Measurements from ENCODE around the gene DNASE1L2. TPM values are rescaled to one million over a fixed set of nuclear protein-coding genes. Genes with fewer than 3 reads are reported as not detected.

DNASE1L2 gene
- total RNA-seq, 3 donors from 2014 or later: 0.87 to 1.9 (median 1.1) TPM

DNA sequence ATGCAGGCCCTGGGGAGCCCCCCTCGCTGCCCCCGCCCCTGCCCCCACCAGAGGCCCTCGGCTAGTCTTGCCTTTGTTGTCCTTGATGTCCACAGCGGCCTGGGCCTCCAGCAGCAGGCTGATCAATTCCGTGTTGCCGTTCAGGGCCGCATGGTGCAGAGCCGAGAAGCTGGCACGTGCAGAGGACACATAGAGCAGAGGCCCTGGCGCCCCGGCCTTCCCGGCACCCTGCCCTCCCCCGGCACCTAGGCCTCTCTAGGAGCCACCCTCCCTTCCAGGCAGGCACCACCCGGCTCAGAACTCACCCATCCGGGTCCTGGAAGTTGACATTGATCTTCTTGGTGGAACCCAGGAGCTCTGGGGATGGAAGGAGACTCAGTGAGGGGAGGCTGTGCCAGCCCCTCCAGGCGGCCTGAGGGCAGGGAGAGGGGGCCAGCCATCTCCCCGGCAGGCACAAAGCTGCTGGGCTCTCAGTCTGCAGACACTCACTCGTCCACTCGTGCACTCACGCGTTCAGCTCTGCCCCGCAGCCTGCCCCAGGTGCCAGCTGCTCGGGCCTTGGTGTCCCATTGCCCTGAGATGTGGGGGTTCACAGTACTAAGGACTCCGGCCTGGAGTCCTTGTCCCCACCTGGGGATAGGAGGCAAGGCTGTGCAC is 46.1 kb upstream of the DNASE1L2 start:
- Histone ChIP-seq H3K4me1 (ENCODE audit: low read depth) (peaks cover 2% of the 10 kb centered on the region), H3K9me3 (no peaks in the 10 kb centered on the region), H3K36me3 (ENCODE audit: low read depth) (no peaks in the 10 kb centered on the region), H3K4me3 (no peak overlapping the region)
- ATAC-seq (no peak), DNase-seq (no peak)
- TF ChIP-seq, protein P1, sequence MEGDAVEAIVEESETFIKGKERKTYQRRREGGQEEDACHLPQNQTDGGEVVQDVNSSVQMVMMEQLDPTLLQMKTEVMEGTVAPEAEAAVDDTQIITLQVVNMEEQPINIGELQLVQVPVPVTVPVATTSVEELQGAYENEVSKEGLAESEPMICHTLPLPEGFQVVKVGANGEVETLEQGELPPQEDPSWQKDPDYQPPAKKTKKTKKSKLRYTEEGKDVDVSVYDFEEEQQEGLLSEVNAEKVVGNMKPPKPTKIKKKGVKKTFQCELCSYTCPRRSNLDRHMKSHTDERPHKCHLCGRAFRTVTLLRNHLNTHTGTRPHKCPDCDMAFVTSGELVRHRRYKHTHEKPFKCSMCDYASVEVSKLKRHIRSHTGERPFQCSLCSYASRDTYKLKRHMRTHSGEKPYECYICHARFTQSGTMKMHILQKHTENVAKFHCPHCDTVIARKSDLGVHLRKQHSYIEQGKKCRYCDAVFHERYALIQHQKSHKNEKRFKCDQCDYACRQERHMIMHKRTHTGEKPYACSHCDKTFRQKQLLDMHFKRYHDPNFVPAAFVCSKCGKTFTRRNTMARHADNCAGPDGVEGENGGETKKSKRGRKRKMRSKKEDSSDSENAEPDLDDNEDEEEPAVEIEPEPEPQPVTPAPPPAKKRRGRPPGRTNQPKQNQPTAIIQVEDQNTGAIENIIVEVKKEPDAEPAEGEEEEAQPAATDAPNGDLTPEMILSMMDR (IDR thresholded peaks at IDR 0.05): no peak
- intact Hi-C loops (cut with DNase I, micrococcal nuclease): no loop called here

DNA sequence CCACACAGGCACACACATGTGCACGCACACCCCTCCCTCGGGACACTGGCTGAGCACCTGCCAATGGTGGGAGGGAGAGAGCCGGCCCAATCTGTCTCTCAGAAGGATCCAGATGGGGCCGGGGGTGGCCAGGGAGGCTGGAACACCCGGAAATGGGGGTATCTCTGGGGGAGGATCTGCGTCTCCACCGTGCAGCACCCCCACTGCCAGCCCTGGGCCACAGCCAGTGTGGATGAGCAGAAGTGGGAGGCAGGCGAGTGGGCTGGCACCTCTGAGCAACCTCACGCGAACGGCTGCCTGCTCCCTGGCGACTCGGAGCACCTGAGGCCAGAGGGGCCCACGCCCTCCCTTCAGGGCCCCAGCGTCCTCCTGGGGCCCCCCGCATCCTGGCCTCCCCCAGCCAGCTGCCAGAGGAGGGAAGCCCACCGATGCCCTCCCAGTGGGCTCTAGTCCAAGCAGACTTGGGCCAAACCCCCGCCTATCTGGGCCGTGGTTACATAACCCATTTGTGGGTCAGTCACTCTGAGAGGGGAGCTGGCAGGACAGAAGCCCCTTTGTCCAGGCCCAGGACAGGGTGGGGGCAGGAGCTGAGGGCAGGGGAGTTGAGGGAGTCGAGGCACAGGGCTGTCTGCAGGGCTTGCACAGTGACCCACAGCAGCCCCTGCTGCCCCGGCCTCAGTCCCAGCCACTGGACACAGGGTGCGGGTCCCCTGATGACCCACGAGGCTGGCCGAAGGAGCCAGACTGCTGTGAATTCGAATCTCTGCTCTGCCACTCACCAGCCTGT is 45.4 kb upstream of the DNASE1L2 start:
- intact Hi-C loops (cut with DNase I, micrococcal nuclease): no loop called here
- Histone ChIP-seq H3K36me3 (ENCODE audit: low read depth) (no peaks in the 10 kb centered on the region), H3K4me1 (ENCODE audit: low read depth) (peaks cover 9% of the 10 kb centered on the region), H3K4me3 (no peak overlapping the region), H3K9me3 (no peaks in the 10 kb centered on the region)
- DNase-seq (no peak), ATAC-seq (no peak)
- TF ChIP-seq, protein P1 (IDR thresholded peaks at IDR 0.05): no peak

DNA sequence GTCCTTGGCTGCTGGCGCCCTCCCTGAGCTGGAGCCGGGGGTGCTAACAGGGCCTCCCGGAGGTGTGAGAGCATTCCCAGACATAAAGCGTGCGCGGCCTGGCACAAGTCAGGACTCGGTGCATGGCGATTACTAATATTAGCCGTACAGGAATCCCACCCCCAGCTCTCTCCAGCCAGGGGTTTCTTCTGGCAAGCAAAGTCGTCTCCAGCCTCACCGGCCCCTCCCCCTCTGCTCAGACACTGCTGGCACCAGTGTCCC is 44.9 kb upstream of the DNASE1L2 start:
- intact Hi-C loops (cut with DNase I, micrococcal nuclease): no loop called here
- TF ChIP-seq, protein P1 (IDR thresholded peaks at IDR 0.05): no peak

DNA sequence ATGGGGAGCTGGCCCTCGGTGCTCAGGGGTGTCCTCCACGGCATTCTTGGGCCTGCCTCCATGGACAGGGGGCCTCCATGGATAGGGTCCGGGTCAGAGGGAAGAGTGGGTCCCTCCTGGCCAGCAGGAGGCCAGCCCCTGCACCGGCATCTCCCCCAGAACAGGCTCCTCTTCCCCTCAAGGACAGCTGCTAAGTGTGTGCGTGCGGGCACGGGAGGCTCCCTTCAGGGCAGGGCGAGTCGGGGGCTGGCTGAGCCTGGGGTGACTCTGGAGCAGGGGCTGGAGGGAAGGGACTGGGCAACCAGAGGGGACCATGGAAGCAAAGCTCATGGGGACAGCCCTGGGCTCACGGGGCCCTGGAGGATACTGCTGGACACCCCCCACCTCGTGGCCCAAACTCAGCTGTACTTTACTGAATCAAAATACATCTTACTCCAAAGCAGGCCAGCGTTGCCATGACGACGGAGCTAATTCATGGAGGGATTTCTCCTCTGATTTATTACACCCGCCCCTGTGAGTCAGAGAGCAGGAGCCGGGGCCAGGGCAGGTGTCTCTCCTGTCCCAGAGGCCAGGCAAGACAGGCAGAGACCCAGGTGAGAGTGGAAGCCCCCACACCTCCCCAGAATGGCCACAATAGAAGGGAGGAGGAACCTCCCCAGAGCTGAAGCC is 41.9 kb upstream of the DNASE1L2 start:
- no peak for DNase-seq
- TF ChIP-seq, protein P1 (IDR thresholded peaks at IDR 0.05): no peak
- Histone ChIP-seq H3K36me3 (ENCODE audit: low read depth) (no peaks in the 10 kb centered on the region), H3K4me1 (ENCODE audit: low read depth) (peaks cover 14% of the 10 kb centered on the region), H3K4me3 (no peak overlapping the region), H3K9me3 (no peaks in the 10 kb centered on the region)
- intact Hi-C loops (cut with DNase I, micrococcal nuclease): no loop called here
- ATAC-seq: no peak

More for the DNA sequence above, 44.9 kb upstream of the DNASE1L2 start:
- ATAC-seq: no peak
- no peak overlapping the region for H3K4me3 ChIP-seq
- H3K36me3 ChIP-seq (ENCODE audit: low read depth): no peaks in the 10 kb centered on the region
- no peaks in the 10 kb centered on the region for H3K9me3 ChIP-seq
- no peak for DNase-seq
- peaks cover 12% of the 10 kb centered on the region for H3K4me1 ChIP-seq (ENCODE audit: low read depth)

DNA sequence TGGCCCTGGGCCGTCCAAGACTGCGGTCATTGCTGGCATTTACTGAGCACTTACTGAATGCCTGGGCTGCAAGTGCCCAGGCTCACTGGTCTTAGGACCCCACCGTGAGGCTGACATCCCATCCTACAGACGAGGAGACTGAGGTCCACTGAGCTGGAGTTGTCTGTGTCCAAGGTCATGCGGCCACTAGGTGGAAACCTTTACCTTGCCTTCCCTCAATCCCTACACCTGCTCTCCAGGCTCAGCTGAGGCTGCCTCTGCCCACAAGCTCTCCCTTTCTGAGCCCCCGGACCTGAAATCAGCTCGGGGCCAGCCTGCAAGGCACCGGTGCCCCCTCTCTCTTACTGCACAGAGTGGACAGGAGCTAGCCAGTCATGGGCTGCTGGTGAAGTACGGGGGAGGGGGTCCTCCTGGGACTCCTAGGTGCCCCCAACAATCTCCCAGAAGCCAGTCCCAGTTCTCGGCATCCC is 41.4 kb upstream of the DNASE1L2 start:
- ATAC-seq: peak; percentile 86
- H3K4me1 ChIP-seq (ENCODE audit: low read depth): peaks cover 14% of the 10 kb centered on the region
- H3K4me3 ChIP-seq: no peak overlapping the region
- H3K9me3 ChIP-seq: no peaks in the 10 kb centered on the region
- TF ChIP-seq, protein P1 (IDR thresholded peaks at IDR 0.05): no peak
- DNase-seq: peak in 2 of 3 donors; percentile 55 to 79
- H3K36me3 ChIP-seq (ENCODE audit: low read depth): no peaks in the 10 kb centered on the region
- intact Hi-C loops (cut with DNase I, micrococcal nuclease): no loop called here

All from mucosa of descending colon (tissue), 3 donors.